ENCODE results near the gene SRP68. TPM values are rescaled to one million over a fixed set of nuclear protein-coding genes. Genes with fewer than 3 reads are reported as not detected.

SRP68 gene
- 31.7 and 32.8 TPM in 2 replicates for total RNA-seq (ENCODE audit: low replicate concordance)

GRCh38 chr17:76072148-76072858, at the start of gene SRP68:
Gene SRP68 (minus strand): TSS chr17:76072517. CDS start chr17:76072491, 26 bp downstream.
- H3K4me1 Mint-ChIP-seq = peaks cover 24% of the 10 kb centered on the region
- no peaks in the 10 kb centered on the region for H3K9me3 Mint-ChIP-seq
- peaks cover 39% of the 10 kb centered on the region for H3K79me2 ChIP-seq (ENCODE audit: low read depth)
- peaks cover 42% of the 10 kb centered on the region for H4K20me1 ChIP-seq (ENCODE audit: low read depth)
- H2AFZ ChIP-seq (replicated peaks) = peak within 1 kb of the TSS; percentile 68
- H3K36me3 Mint-ChIP-seq = peaks cover 3% of the 10 kb centered on the region
- DNase-seq (ENCODE audit: low spot score) = peak; percentile 96
- peak within 1 kb of the TSS; percentile 98 for H3K4me3 Mint-ChIP-seq
- peaks cover 46% of the 10 kb centered on the region for H3K27me3 ChIP-seq
- H3K27ac ChIP-seq = no peak within 1 kb of the TSS
- H3F3A ChIP-seq (ENCODE audit: low read depth) = peaks cover 11% of the 10 kb centered on the region
- peaks cover 34% of the 10 kb centered on the region for H3K27me3 Mint-ChIP-seq (ENCODE audit: insufficient read depth, low read depth)
- peak within 1 kb of the TSS; percentile 96 for H3K4me2 ChIP-seq
- peak within 1 kb of the TSS; percentile 93 for H3K27ac Mint-ChIP-seq
- no peak for TF ChIP-seq EZH2phosphoT487 (IDR thresholded peaks at IDR 0.05)
- TF ChIP-seq CTCF (IDR thresholded peaks at IDR 0.05) = no peak
- TF ChIP-seq EZH2 (IDR thresholded peaks at IDR 0.05) = no peak
- peak within 1 kb of the TSS; percentile 67 for H3K9ac ChIP-seq
- H3K4me1 ChIP-seq = peaks cover 34% of the 10 kb centered on the region
- peak within 1 kb of the TSS; percentile 81 for H3K4me3 ChIP-seq
- H3K36me3 ChIP-seq = no peaks in the 10 kb centered on the region
- no peaks in the 10 kb centered on the region for H3K9me3 ChIP-seq (ENCODE audit: low read depth)

- H3K27me3 Mint-ChIP-seq (ENCODE audit: insufficient read depth, low read depth) = peaks cover 2% of the 10 kb centered on the region
- H3K9me3 ChIP-seq (ENCODE audit: low read depth) = no peaks in the 10 kb centered on the region
- TF ChIP-seq EZH2phosphoT487 (IDR thresholded peaks at IDR 0.05) (no peak), CTCF (IDR thresholded peaks at IDR 0.05) (no peak), EZH2 (IDR thresholded peaks at IDR 0.05) (no peak)
- no peaks in the 10 kb centered on the region for H3K36me3 ChIP-seq
- H3F3A ChIP-seq (ENCODE audit: low read depth) = peaks cover 6% of the 10 kb centered on the region
- H3K36me3 Mint-ChIP-seq = no peaks in the 10 kb centered on the region
- H4K20me1 ChIP-seq (ENCODE audit: low read depth) = no peaks in the 10 kb centered on the region
- H3K27me3 ChIP-seq = peaks cover 10% of the 10 kb centered on the region
- no peak for DNase-seq (ENCODE audit: low spot score)
- H3K9me3 Mint-ChIP-seq = no peaks in the 10 kb centered on the region
- peak overlapping the region; percentile 58 for H3K4me3 Mint-ChIP-seq
- no peaks in the 10 kb centered on the region for H3K79me2 ChIP-seq (ENCODE audit: low read depth)
- no peaks in the 10 kb centered on the region for H3K4me1 ChIP-seq
- H3K4me1 Mint-ChIP-seq = peaks cover 40% of the 10 kb centered on the region
- H3K27ac Mint-ChIP-seq = peak overlapping the region; percentile 95
- H3K27ac ChIP-seq = no peak overlapping the region
- H3K4me2 ChIP-seq = peak overlapping the region; percentile 52
- H3K4me3 ChIP-seq = no peak overlapping the region
- no peak overlapping the region for H3K9ac ChIP-seq
- peak overlapping the region; percentile 3 for H2AFZ ChIP-seq (replicated peaks)
Measured at GRCh38 chr17:76121932-76122430, 49.7 kb upstream of the SRP68 start.

GRCh38 chr17:76120658-76121008, 48.3 kb upstream of the SRP68 start:
- no peak overlapping the region for H3K27ac ChIP-seq
- H2AFZ ChIP-seq (replicated peaks) = no peak overlapping the region
- no peak for TF ChIP-seq EZH2phosphoT487 (IDR thresholded peaks at IDR 0.05)
- no peak for TF ChIP-seq EZH2 (IDR thresholded peaks at IDR 0.05)
- TF ChIP-seq CTCF (IDR thresholded peaks at IDR 0.05) = no peak
- no peak overlapping the region for H3K4me2 ChIP-seq
- no peaks in the 10 kb centered on the region for H3K4me1 ChIP-seq
- Mint-ChIP-seq H3K4me3 (no peak overlapping the region), H3K27me3 (ENCODE audit: insufficient read depth, low read depth) (peaks cover 2% of the 10 kb centered on the region), H3K9me3 (no peaks in the 10 kb centered on the region), H3K27ac (peak overlapping the region; percentile 87), H3K4me1 (peaks cover 30% of the 10 kb centered on the region), H3K36me3 (no peaks in the 10 kb centered on the region)
- no peak overlapping the region for H3K4me3 ChIP-seq
- H3K9ac ChIP-seq = no peak overlapping the region
- H4K20me1 ChIP-seq (ENCODE audit: low read depth) = no peaks in the 10 kb centered on the region
- peaks cover 6% of the 10 kb centered on the region for H3F3A ChIP-seq (ENCODE audit: low read depth)
- no peaks in the 10 kb centered on the region for H3K79me2 ChIP-seq (ENCODE audit: low read depth)
- H3K27me3 ChIP-seq = peaks cover 10% of the 10 kb centered on the region
- DNase-seq (ENCODE audit: low spot score) = no peak
- no peaks in the 10 kb centered on the region for H3K9me3 ChIP-seq (ENCODE audit: low read depth)
- no peaks in the 10 kb centered on the region for H3K36me3 ChIP-seq

Measured in neural progenitor cell (in vitro differentiated cells).